Measurements from ENCODE around the gene PABPN1L.
A peak's percentile ranks its signal among the peaks of the same experiment; 100 is the strongest.

Gene PABPN1L

GRCh38 chr16:88818575-88818874 is 47.9 kb downstream of the PABPN1L start:
- peak overlapping the region; percentile 33 for H3K4me3 ChIP-seq (ENCODE audit: low read depth, low read length)
- H3K4ac ChIP-seq (ENCODE audit: low read depth, low read length), result no peak overlapping the region
- no peak overlapping the region for H2BK12ac ChIP-seq (ENCODE audit: low read length)
- H4K91ac ChIP-seq (ENCODE audit: low read depth, low read length), result no peak overlapping the region
- H3K36me3 ChIP-seq (ENCODE audit: control insufficient read depth in 1 of 2, insufficient read depth in 2 of 2, low read length in 2 of 2), result peaks cover 24 to 26% of the 10 kb centered on the region in 2 experiments
- H4K8ac ChIP-seq (ENCODE audit: low read depth, low read length), result no peak overlapping the region
- no peaks in the 10 kb centered on the region for H3K9me3 ChIP-seq (ENCODE audit: insufficient read depth, low read depth, low read length)
- H3K14ac ChIP-seq (ENCODE audit: low read length), result no peak overlapping the region
- no peaks in the 10 kb centered on the region for H3K4me1 ChIP-seq (ENCODE audit: control insufficient read depth in 1 of 2, insufficient read depth in 2 of 2, low read length in 2 of 2)
- no peak overlapping the region for H3K27ac ChIP-seq (ENCODE audit: low read depth, low read length)
- no CpG with 5 or more reads among the region's 18 CpGs for WGBS (ENCODE audit: extremely low coverage, insufficient coverage, insufficient read length)
- DNase-seq, result no peak
- H3K4me2 ChIP-seq (ENCODE audit: low read length), result no peak overlapping the region
- no peaks in the 10 kb centered on the region for H3K79me1 ChIP-seq (ENCODE audit: low read length)
- no peaks in the 10 kb centered on the region for H3K27me3 ChIP-seq (ENCODE audit: insufficient read depth, low read length)
- no peak overlapping the region for H2AFZ ChIP-seq (ENCODE audit: insufficient read depth, low read length, poor library complexity)
- H4K12ac ChIP-seq (ENCODE audit: low read depth, low read length), result no peak overlapping the region
- no peaks in the 10 kb centered on the region for H3K79me2 ChIP-seq (ENCODE audit: control insufficient read depth, insufficient read depth, low read length, poor library complexity)
- H2BK120ac ChIP-seq (ENCODE audit: insufficient read depth, low read length, poor library complexity), result no peak overlapping the region
- H2BK5ac ChIP-seq (ENCODE audit: low read depth, low read length, poor library complexity), result no peak overlapping the region
- H2AK5ac ChIP-seq (ENCODE audit: low read length), result no peak overlapping the region
- no peak overlapping the region for H3K23ac ChIP-seq (ENCODE audit: low read length)
- no peak overlapping the region for H3K9ac ChIP-seq (ENCODE audit: low read length)
- H3K18ac ChIP-seq (ENCODE audit: low read length), result no peak overlapping the region

DNA sequence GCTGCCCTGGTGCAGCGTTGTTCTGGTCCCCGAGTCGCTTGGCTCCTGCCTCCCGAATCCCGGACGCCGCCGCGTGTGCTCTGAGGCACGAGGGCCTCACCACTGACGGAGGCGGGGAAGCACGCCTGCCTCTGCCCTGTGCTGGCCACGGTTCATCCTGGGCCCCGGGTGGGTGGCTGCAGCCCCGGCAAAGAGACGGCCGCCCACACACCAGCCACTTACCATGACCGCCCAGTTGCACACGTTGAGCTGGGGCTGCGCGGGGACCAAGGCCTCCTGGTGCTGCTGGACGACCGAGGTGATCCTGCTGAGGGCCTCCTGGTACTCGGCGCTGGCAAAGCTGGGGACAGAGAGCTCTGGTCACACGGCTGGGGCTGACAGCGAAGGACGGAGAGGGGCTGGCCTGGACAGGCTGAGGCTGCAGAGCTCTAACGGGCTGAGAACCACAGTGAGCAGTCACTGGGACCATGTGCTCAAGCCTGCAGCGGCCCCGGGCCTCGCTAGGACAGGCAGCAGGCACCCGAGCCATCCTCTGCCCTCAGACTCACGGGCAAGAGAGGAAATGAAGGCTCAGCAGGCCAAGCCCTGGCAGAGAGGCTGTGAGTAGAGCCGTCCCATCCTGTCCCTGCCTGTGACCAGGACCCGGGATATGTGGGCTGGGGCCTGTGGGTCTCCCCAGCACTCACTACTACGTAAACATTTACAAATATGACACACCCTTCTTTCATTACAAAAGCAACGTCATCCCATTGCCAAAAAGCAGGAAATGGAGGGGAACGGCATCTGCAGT is 48.5 kb downstream of the PABPN1L start:
- no peak overlapping the region for H4K12ac ChIP-seq (ENCODE audit: low read depth, low read length)
- H3K4me2 ChIP-seq (ENCODE audit: low read length), result no peak overlapping the region
- H3K36me3 ChIP-seq (ENCODE audit: control insufficient read depth in 1 of 2, insufficient read depth in 2 of 2, low read length in 2 of 2), result peaks cover 24 to 26% of the 10 kb centered on the region in 2 experiments
- no peak overlapping the region for H4K8ac ChIP-seq (ENCODE audit: low read depth, low read length)
- no peak overlapping the region for H2BK12ac ChIP-seq (ENCODE audit: low read length)
- H4K91ac ChIP-seq (ENCODE audit: low read depth, low read length), result no peak overlapping the region
- H3K4ac ChIP-seq (ENCODE audit: low read depth, low read length), result no peak overlapping the region
- no peak overlapping the region for H2AFZ ChIP-seq (ENCODE audit: insufficient read depth, low read length, poor library complexity)
- no peak overlapping the region for H2AK5ac ChIP-seq (ENCODE audit: low read length)
- H3K27me3 ChIP-seq (ENCODE audit: insufficient read depth, low read length), result no peaks in the 10 kb centered on the region
- H3K4me3 ChIP-seq (ENCODE audit: low read depth, low read length), result no peak overlapping the region
- no peaks in the 10 kb centered on the region for H3K4me1 ChIP-seq (ENCODE audit: control insufficient read depth in 1 of 2, insufficient read depth in 2 of 2, low read length in 2 of 2)
- no peaks in the 10 kb centered on the region for H3K79me1 ChIP-seq (ENCODE audit: low read length)
- no peak overlapping the region for H2BK120ac ChIP-seq (ENCODE audit: insufficient read depth, low read length, poor library complexity)
- H3K18ac ChIP-seq (ENCODE audit: low read length), result no peak overlapping the region
- H3K14ac ChIP-seq (ENCODE audit: low read length), result no peak overlapping the region
- no peak overlapping the region for H2BK5ac ChIP-seq (ENCODE audit: low read depth, low read length, poor library complexity)
- no peak overlapping the region for H3K23ac ChIP-seq (ENCODE audit: low read length)
- H3K27ac ChIP-seq (ENCODE audit: low read depth, low read length), result no peak overlapping the region
- no peaks in the 10 kb centered on the region for H3K9me3 ChIP-seq (ENCODE audit: insufficient read depth, low read depth, low read length)
- no peak overlapping the region for H3K9ac ChIP-seq (ENCODE audit: low read length)
- H3K79me2 ChIP-seq (ENCODE audit: control insufficient read depth, insufficient read depth, low read length, poor library complexity), result no peaks in the 10 kb centered on the region
- no CpG with 5 or more reads among the region's 40 CpGs for WGBS (ENCODE audit: extremely low coverage, insufficient coverage, insufficient read length)
- peak in 1 of 2 donors; percentile 4 for DNase-seq

DNA sequence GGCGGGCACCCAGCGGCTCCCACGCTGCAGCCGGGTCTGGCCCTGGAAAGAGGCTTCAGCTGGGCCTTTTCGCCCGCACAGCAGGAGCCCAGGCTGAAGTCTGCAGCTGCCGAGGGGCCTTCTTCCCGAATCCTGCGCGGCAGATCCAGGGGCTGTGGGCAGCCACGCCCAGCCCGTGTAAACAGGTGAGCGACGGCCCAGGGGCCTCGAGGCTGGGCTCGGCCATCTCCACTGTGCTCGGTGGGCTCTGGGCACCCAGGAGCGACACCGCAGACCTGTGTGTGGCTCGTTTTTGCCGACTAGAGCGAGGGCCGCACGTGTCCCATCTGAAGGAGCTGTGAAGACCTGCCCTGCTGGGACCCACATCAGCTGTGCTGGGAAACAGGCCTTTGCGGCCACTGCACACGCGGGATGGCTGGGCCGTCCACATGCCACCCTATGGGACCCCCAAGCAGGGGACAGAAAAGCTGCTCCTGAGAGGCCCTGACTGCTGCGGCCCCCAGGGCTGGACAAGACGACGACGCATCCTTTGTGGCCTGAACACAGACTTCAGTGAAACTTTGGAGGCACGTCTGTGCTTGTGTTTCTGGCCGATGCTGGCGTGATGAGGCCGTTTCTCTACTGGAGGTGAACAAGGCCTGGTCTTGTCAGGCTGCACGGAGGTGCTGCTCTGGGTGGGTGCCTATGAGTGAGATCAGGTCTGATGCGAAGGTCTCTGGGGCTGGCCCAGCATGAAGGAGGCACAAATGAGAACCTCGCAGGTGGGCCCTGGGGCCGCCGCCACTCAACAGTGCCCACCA is 49.5 kb downstream of the PABPN1L start:
- Histone ChIP-seq H3K4me1 (ENCODE audit: control insufficient read depth in 1 of 2, insufficient read depth in 2 of 2, low read length in 2 of 2) (peaks cover 0 to 5% of the 10 kb centered on the region in 2 experiments), H4K12ac (ENCODE audit: low read depth, low read length) (no peak overlapping the region)
- DNase-seq, result no peak

GRCh38 chr16:88815901-88816589 is 50.4 kb downstream of the PABPN1L start:
- Histone ChIP-seq H3K9me3 (ENCODE audit: insufficient read depth, low read depth, low read length) (peaks cover 2% of the 10 kb centered on the region), H3K23ac (ENCODE audit: low read length) (no peak overlapping the region), H3K27me3 (ENCODE audit: insufficient read depth, low read length) (no peaks in the 10 kb centered on the region), H4K8ac (ENCODE audit: low read depth, low read length) (no peak overlapping the region), H3K18ac (ENCODE audit: low read length) (no peak overlapping the region), H3K36me3 (ENCODE audit: control insufficient read depth in 1 of 2, insufficient read depth in 2 of 2, low read length in 2 of 2) (peaks cover 7 to 8% of the 10 kb centered on the region in 2 experiments), H2AK5ac (ENCODE audit: low read length) (no peak overlapping the region), H2AFZ (ENCODE audit: insufficient read depth, low read length, poor library complexity) (no peak overlapping the region), H3K14ac (ENCODE audit: low read length) (no peak overlapping the region), H2BK120ac (ENCODE audit: insufficient read depth, low read length, poor library complexity) (no peak overlapping the region), H3K4me1 (ENCODE audit: control insufficient read depth in 1 of 2, insufficient read depth in 2 of 2, low read length in 2 of 2) (peaks cover 1 to 9% of the 10 kb centered on the region in 2 experiments), H3K79me1 (ENCODE audit: low read length) (peaks cover 13% of the 10 kb centered on the region), H4K12ac (ENCODE audit: low read depth, low read length) (no peak overlapping the region), H3K27ac (ENCODE audit: low read depth, low read length) (no peak overlapping the region), H4K91ac (ENCODE audit: low read depth, low read length) (no peak overlapping the region), H3K79me2 (ENCODE audit: control insufficient read depth, insufficient read depth, low read length, poor library complexity) (peaks cover 8% of the 10 kb centered on the region), H2BK5ac (ENCODE audit: low read depth, low read length, poor library complexity) (no peak overlapping the region), H3K4ac (ENCODE audit: low read depth, low read length) (no peak overlapping the region), H3K4me2 (ENCODE audit: low read length) (no peak overlapping the region), H3K9ac (ENCODE audit: low read length) (no peak overlapping the region), H2BK12ac (ENCODE audit: low read length) (no peak overlapping the region), H3K4me3 (ENCODE audit: low read depth, low read length) (no peak overlapping the region)
- no CpG with 5 or more reads among the region's 19 CpGs for WGBS (ENCODE audit: extremely low coverage, insufficient coverage, insufficient read length)
- DNase-seq, result peak in 1 of 2 donors; percentile 33

More for the DNA sequence above, 49.5 kb downstream of the PABPN1L start:
- Histone ChIP-seq H2AFZ (ENCODE audit: insufficient read depth, low read length, poor library complexity) (no peak overlapping the region), H3K27me3 (ENCODE audit: insufficient read depth, low read length) (no peaks in the 10 kb centered on the region), H4K91ac (ENCODE audit: low read depth, low read length) (no peak overlapping the region), H3K4me2 (ENCODE audit: low read length) (no peak overlapping the region), H3K36me3 (ENCODE audit: control insufficient read depth in 1 of 2, insufficient read depth in 2 of 2, low read length in 2 of 2) (peaks cover 13 to 16% of the 10 kb centered on the region in 2 experiments), H3K18ac (ENCODE audit: low read length) (no peak overlapping the region), H2BK120ac (ENCODE audit: insufficient read depth, low read length, poor library complexity) (no peak overlapping the region), H3K9ac (ENCODE audit: low read length) (no peak overlapping the region), H3K4me3 (ENCODE audit: low read depth, low read length) (no peak overlapping the region), H3K79me1 (ENCODE audit: low read length) (peaks cover 6% of the 10 kb centered on the region), H3K14ac (ENCODE audit: low read length) (no peak overlapping the region), H3K79me2 (ENCODE audit: control insufficient read depth, insufficient read depth, low read length, poor library complexity) (peaks cover 3% of the 10 kb centered on the region), H3K23ac (ENCODE audit: low read length) (no peak overlapping the region), H2BK5ac (ENCODE audit: low read depth, low read length, poor library complexity) (no peak overlapping the region), H3K27ac (ENCODE audit: low read depth, low read length) (no peak overlapping the region), H3K4ac (ENCODE audit: low read depth, low read length) (no peak overlapping the region), H2BK12ac (ENCODE audit: low read length) (no peak overlapping the region), H4K8ac (ENCODE audit: low read depth, low read length) (no peak overlapping the region), H2AK5ac (ENCODE audit: low read length) (no peak overlapping the region), H3K9me3 (ENCODE audit: insufficient read depth, low read depth, low read length) (peaks cover 2% of the 10 kb centered on the region)
- no CpG with 5 or more reads among the region's 41 CpGs for WGBS (ENCODE audit: extremely low coverage, insufficient coverage, insufficient read length)
